ENCODE measurements around the gene CD2. TPM values are rescaled to one million over a fixed set of nuclear protein-coding genes. Genes with fewer than 3 reads are reported as not detected.

Gene CD2
- total RNA-seq, 2 donors from 2014 or later, result 2.9 to 3.8 TPM

DNA sequence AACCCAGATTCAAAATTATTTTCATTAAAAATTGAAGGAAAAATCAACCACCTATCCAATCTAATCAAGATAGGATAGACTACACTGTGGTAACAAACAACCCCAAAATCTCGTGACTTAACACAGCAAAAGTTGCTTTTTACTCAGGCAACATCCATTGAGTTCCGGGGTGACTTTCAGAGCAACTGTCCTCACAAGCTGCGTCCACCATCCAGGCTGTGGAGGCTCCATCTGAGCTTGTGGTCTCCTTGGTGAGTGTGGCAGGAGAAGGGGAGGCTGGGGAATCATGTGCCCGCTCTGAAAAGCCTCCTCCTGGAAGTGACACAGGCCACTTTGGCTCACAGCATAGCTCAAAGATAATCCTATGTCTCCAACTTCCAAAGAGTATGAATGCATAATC is 52.4 kb downstream of the CD2 start:
- Histone ChIP-seq H3K27ac (no peak overlapping the region), H3K9me3 (no peaks in the 10 kb centered on the region), H3K4me1 (no peaks in the 10 kb centered on the region), H3K27me3 (no peaks in the 10 kb centered on the region), H3K9ac (ENCODE audit: low read depth in 2 of 2, low read length in 2 of 2) (peak overlapping the region in 1 of 2 donors; percentile 43), H3K36me3 (no peaks in the 10 kb centered on the region), H3K4me3 (no peak overlapping the region)
- intact Hi-C loops (cut with DNase I), result no loop called here
- DNase-seq, result no peak
- TF ChIP-seq, protein P1, sequence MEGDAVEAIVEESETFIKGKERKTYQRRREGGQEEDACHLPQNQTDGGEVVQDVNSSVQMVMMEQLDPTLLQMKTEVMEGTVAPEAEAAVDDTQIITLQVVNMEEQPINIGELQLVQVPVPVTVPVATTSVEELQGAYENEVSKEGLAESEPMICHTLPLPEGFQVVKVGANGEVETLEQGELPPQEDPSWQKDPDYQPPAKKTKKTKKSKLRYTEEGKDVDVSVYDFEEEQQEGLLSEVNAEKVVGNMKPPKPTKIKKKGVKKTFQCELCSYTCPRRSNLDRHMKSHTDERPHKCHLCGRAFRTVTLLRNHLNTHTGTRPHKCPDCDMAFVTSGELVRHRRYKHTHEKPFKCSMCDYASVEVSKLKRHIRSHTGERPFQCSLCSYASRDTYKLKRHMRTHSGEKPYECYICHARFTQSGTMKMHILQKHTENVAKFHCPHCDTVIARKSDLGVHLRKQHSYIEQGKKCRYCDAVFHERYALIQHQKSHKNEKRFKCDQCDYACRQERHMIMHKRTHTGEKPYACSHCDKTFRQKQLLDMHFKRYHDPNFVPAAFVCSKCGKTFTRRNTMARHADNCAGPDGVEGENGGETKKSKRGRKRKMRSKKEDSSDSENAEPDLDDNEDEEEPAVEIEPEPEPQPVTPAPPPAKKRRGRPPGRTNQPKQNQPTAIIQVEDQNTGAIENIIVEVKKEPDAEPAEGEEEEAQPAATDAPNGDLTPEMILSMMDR (IDR thresholded peaks at IDR 0.05), result no peak

GRCh38 chr1:116807394-116808199 is 53.4 kb downstream of the CD2 start:
- Histone ChIP-seq H3K4me1 (no peaks in the 10 kb centered on the region), H3K27ac (peak overlapping the region; percentile 13), H3K36me3 (no peaks in the 10 kb centered on the region), H3K27me3 (no peaks in the 10 kb centered on the region), H3K9me3 (no peaks in the 10 kb centered on the region), H3K4me3 (no peak overlapping the region), H3K9ac (ENCODE audit: low read depth in 2 of 2, low read length in 2 of 2) (no peak overlapping the region)
- DNase-seq, result no peak
- intact Hi-C loops (cut with DNase I), result no loop called here
- TF ChIP-seq, protein P1 (IDR thresholded peaks at IDR 0.05), result no peak

- DNase-seq, result no peak
- TF ChIP-seq, protein P1 (IDR thresholded peaks at IDR 0.05), result no peak
- no peaks in the 10 kb centered on the region for H3K27me3 ChIP-seq
- no peak overlapping the region for H3K4me3 ChIP-seq
- H3K9me3 ChIP-seq, result no peaks in the 10 kb centered on the region
- no peaks in the 10 kb centered on the region for H3K36me3 ChIP-seq
- intact Hi-C loops (cut with DNase I), result no loop called here
- H3K9ac ChIP-seq (ENCODE audit: low read depth in 2 of 2, low read length in 2 of 2), result peak overlapping the region in 1 of 2 donors; percentile 8
- H3K4me1 ChIP-seq, result no peaks in the 10 kb centered on the region
- H3K27ac ChIP-seq, result peak overlapping the region; percentile 14
Observed at GRCh38 chr1:116808200-116808847, 54.1 kb downstream of the CD2 start.

GRCh38 chr1:116808848-116809508 is 54.7 kb downstream of the CD2 start:
- Histone ChIP-seq H3K9me3 (no peaks in the 10 kb centered on the region), H3K4me1 (no peaks in the 10 kb centered on the region), H3K36me3 (no peaks in the 10 kb centered on the region), H3K4me3 (no peak overlapping the region), H3K27ac (peak overlapping the region; percentile 14), H3K9ac (ENCODE audit: low read depth in 2 of 2, low read length in 2 of 2) (peak overlapping the region in 1 of 2 donors; percentile 8), H3K27me3 (no peaks in the 10 kb centered on the region)
- TF ChIP-seq, protein P1 (IDR thresholded peaks at IDR 0.05), result no peak
- intact Hi-C loops (cut with DNase I), result no loop called here
- no peak for DNase-seq

- Histone ChIP-seq H3K4me3 (no peak overlapping the region), H3K27me3 (no peaks in the 10 kb centered on the region), H3K9me3 (no peaks in the 10 kb centered on the region), H3K27ac (no peak overlapping the region), H3K36me3 (no peaks in the 10 kb centered on the region), H3K4me1 (no peaks in the 10 kb centered on the region), H3K9ac (ENCODE audit: low read depth in 2 of 2, low read length in 2 of 2) (no peak overlapping the region)
- intact Hi-C loops (cut with DNase I), result loop anchor here (10.0 kb wide), 2 partner anchors 47 to 77 kb away; no protein-coding TSS in a partner anchor
- TF ChIP-seq, protein P1 (IDR thresholded peaks at IDR 0.05), result no peak
- no peak for DNase-seq
Observed at GRCh38 chr1:116811321-116811720, 57.1 kb downstream of the CD2 start.

All from colonic mucosa (tissue), 4 donors.